Astrocyte (in vitro differentiated cells and primary cell): ENCODE data around the gene FAM228A.

ENCODE experiments used
- EZH2 ChIP-seq: IDR thresholded peaks from 2 replicates; pipeline ENCODE4 v1.6.1; 2012; ENCODE audit warnings: mild to moderate bottlenecking, low read length, inconsistent platforms; ENCODE audit not compliant: insufficient read depth
- TF ChIP-seq, protein P1 (sequence below): IDR thresholded peaks from 2 replicates; pipeline ENCODE4 v1.5.1; 2011; ENCODE audit warnings: low read depth, mild to moderate bottlenecking, inconsistent platforms, low read length, moderate library complexity; ENCODE audit not compliant: insufficient read depth

DNA sequence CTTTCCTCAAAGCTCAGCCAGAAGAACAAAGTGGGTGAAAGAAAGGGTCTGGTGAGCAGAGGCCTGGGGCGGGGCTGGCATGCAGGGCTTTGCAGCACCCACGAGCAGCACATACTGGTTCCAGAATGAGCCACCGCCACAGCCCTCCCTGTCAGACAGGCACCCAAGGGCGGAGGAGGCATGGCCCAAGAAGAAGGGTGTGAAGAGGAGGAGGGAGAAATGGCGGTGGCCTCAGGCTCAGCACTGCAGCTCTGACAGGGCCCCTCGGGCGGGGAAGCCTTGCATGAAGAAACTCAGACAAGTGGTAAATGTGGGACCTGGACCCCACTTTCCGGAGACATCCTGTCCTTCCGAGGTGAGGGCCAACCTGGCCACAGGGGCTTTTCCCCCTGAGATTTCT is 15.7 kb downstream of the FAM228A start:
- TF ChIP-seq, protein P1, sequence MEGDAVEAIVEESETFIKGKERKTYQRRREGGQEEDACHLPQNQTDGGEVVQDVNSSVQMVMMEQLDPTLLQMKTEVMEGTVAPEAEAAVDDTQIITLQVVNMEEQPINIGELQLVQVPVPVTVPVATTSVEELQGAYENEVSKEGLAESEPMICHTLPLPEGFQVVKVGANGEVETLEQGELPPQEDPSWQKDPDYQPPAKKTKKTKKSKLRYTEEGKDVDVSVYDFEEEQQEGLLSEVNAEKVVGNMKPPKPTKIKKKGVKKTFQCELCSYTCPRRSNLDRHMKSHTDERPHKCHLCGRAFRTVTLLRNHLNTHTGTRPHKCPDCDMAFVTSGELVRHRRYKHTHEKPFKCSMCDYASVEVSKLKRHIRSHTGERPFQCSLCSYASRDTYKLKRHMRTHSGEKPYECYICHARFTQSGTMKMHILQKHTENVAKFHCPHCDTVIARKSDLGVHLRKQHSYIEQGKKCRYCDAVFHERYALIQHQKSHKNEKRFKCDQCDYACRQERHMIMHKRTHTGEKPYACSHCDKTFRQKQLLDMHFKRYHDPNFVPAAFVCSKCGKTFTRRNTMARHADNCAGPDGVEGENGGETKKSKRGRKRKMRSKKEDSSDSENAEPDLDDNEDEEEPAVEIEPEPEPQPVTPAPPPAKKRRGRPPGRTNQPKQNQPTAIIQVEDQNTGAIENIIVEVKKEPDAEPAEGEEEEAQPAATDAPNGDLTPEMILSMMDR = no peak
- TF ChIP-seq EZH2 = no peak
